Measurements from ENCODE around the gene PCDH9.

Gene PCDH9

DNA sequence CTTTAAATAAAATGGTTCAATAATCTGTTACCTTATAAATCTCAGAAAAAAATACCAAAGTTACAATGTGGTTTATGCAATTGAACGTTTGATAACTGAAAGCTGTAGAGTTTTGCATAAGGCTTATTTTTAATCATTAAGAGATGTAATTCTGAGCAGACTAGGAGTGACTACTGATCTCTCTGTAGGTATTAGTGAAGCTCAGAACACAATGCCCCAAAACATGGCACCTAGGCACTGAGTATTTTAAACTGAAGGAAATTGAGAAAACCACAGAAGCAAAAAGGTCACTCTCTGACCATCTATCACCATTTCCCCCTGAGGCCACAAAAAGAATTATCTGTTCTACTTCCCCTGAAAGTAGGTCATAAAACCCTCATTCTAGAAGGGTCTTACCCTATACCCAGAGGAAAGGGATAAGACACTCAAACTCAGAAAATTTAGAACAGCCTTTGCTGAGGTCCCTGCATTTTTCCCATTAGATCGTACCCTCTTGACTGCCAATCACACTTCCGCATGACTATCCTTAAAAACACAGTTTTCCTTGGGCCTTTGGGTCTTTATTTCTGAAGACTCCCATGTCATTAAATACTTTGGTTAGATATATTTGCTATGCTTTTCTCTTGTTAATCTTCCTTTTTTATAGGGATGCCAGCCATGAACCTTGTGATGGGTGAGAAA lies 158.1 kb downstream of the PCDH9 start:
- no peaks in the 10 kb centered on the region for H3K9me3 ChIP-seq (ENCODE audit: low read depth, low read length)

DNA sequence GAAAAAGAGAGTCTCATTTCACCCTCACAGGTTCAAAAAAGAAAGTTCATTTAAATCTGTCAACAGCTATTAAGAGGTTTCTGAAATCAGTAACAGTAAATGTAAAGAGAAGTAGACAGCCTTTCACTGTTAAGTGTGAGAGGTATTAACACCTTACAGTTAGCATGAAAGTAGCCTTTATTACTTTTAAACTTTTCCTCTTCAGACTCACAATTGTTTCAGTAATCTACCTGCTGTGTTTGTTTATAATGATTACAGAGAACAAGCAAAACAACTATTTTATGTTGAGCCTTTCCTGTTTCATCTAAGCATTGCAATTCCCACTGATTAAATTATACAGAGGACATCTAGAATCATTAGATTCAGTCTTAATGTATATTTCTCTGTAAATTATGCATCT lies 159.8 kb downstream of the PCDH9 start:
- H3K27ac ChIP-seq = no peak overlapping the region
- no peaks in the 10 kb centered on the region for H3K36me3 ChIP-seq (ENCODE audit: insufficient read depth, low read length)
- H3K9ac ChIP-seq (ENCODE audit: insufficient read length) = no peak overlapping the region
- H3K9me3 ChIP-seq (ENCODE audit: low read depth, low read length) = no peaks in the 10 kb centered on the region
- no peak for DNase-seq (ENCODE audit: low read depth, low spot score)
- H3K4me3 ChIP-seq = no peak overlapping the region
- TF ChIP-seq EZH2 (IDR thresholded peaks at IDR 0.05) (no peak), POLR2AphosphoS5 (IDR thresholded peaks at IDR 0.05; ENCODE audit: borderline replicate concordance, low read depth, low read length) (no peak), FOXP2 (optimal IDR thresholded peaks at IDR 0.05; ENCODE audit: control extremely low read depth, extremely low read length, insufficient read depth) (no peak)

More for the DNA sequence above, 158.1 kb downstream of the PCDH9 start:
- Histone ChIP-seq H3K36me3 (ENCODE audit: insufficient read depth, low read length) (no peaks in the 10 kb centered on the region), H3K27ac (no peak overlapping the region), H3K9ac (ENCODE audit: insufficient read length) (no peak overlapping the region), H3K4me3 (no peak overlapping the region)
- TF ChIP-seq EZH2 (IDR thresholded peaks at IDR 0.05) (no peak), POLR2AphosphoS5 (IDR thresholded peaks at IDR 0.05; ENCODE audit: borderline replicate concordance, low read depth, low read length) (no peak), FOXP2 (optimal IDR thresholded peaks at IDR 0.05; ENCODE audit: control extremely low read depth, extremely low read length, insufficient read depth) (no peak)
- no peak for DNase-seq (ENCODE audit: low read depth, low spot score)

- H3K9me3 ChIP-seq (ENCODE audit: low read depth, low read length) = no peaks in the 10 kb centered on the region
- H3K27ac ChIP-seq = no peak overlapping the region
- no peak for DNase-seq (ENCODE audit: low read depth, low spot score)
- H3K36me3 ChIP-seq (ENCODE audit: insufficient read depth, low read length) = no peaks in the 10 kb centered on the region
- H3K4me3 ChIP-seq = no peak overlapping the region
- no peak overlapping the region for H3K9ac ChIP-seq (ENCODE audit: insufficient read length)
- TF ChIP-seq FOXP2 (optimal IDR thresholded peaks at IDR 0.05; ENCODE audit: control extremely low read depth, extremely low read length, insufficient read depth) = no peak
- TF ChIP-seq EZH2 (IDR thresholded peaks at IDR 0.05) = no peak
- TF ChIP-seq POLR2AphosphoS5 (IDR thresholded peaks at IDR 0.05; ENCODE audit: borderline replicate concordance, low read depth, low read length) = no peak
Observed at GRCh38 chr13:67069117-67069767, 160.9 kb downstream of the PCDH9 start.

- H3K36me3 ChIP-seq (ENCODE audit: insufficient read depth, low read length) = no peaks in the 10 kb centered on the region
- no peak overlapping the region for H3K9ac ChIP-seq (ENCODE audit: insufficient read length)
Observed at GRCh38 chr13:67064920-67065319, 165.2 kb downstream of the PCDH9 start.

DNA sequence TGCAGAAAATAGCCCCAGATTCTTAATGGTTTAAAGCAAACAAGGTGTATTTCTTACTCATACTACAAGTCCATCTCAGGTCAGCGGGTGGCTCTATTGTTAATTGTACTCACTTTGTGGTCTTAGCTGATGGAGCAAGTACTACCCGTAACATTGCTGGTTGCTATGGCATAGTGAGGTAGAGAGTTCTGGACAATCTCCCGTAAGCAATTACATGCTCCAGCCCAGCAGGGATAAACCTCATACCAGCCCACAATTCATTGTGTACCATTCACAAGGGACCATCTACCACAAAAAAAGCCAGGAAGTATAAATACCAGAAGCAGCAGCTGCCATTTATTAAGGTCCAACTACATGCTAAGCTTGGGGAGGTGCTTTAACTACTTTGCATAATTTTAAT lies 167.1 kb downstream of the PCDH9 start:
- TF ChIP-seq POLR2AphosphoS5 (IDR thresholded peaks at IDR 0.05; ENCODE audit: borderline replicate concordance, low read depth, low read length) (no peak), FOXP2 (optimal IDR thresholded peaks at IDR 0.05; ENCODE audit: control extremely low read depth, extremely low read length, insufficient read depth) (no peak), EZH2 (IDR thresholded peaks at IDR 0.05) (no peak)
- no peaks in the 10 kb centered on the region for H3K36me3 ChIP-seq (ENCODE audit: insufficient read depth, low read length)
- no peak overlapping the region for H3K4me3 ChIP-seq
- H3K27ac ChIP-seq = no peak overlapping the region
- H3K9me3 ChIP-seq (ENCODE audit: low read depth, low read length) = no peaks in the 10 kb centered on the region
- no peak overlapping the region for H3K9ac ChIP-seq (ENCODE audit: insufficient read length)
- no peak for DNase-seq (ENCODE audit: low read depth, low spot score)

More at GRCh38 chr13:67064920-67065319, 165.2 kb downstream of the PCDH9 start:
- Histone ChIP-seq H3K27ac (no peak overlapping the region), H3K9me3 (ENCODE audit: low read depth, low read length) (no peaks in the 10 kb centered on the region), H3K4me3 (peak overlapping the region; percentile 13; the same call in 1 of the 2 replicates)
- no peak for DNase-seq (ENCODE audit: low read depth, low spot score)
- TF ChIP-seq POLR2AphosphoS5 (IDR thresholded peaks at IDR 0.05; ENCODE audit: borderline replicate concordance, low read depth, low read length) = no peak
- no peak for TF ChIP-seq EZH2 (IDR thresholded peaks at IDR 0.05)

DNA sequence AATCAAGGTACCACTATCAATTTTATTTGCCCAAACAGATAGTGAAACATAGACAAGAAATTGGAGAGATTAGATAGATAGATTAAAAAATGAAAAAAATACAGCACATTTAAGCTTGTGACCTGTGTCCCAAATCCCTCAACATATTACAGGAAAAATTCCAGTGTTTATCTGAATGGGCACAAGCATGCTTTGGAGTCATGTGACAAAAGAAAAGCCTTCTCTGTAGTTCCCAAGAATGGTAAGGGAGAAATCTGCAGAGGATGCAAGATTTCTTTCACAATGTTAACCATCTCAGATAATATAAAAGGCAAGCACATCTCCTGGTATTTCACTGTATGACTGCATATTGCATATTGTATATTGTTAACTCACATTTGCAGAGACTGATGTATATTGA lies 168.0 kb downstream of the PCDH9 start:
- no peaks in the 10 kb centered on the region for H3K9me3 ChIP-seq (ENCODE audit: low read depth, low read length)
- H3K9ac ChIP-seq (ENCODE audit: insufficient read length) = no peak overlapping the region
- no peak overlapping the region for H3K27ac ChIP-seq
- DNase-seq (ENCODE audit: low read depth, low spot score) = no peak
- TF ChIP-seq POLR2AphosphoS5 (IDR thresholded peaks at IDR 0.05; ENCODE audit: borderline replicate concordance, low read depth, low read length) = no peak
- no peak for TF ChIP-seq FOXP2 (optimal IDR thresholded peaks at IDR 0.05; ENCODE audit: control extremely low read depth, extremely low read length, insufficient read depth)
- no peak for TF ChIP-seq EZH2 (IDR thresholded peaks at IDR 0.05)
- H3K4me3 ChIP-seq = no peak overlapping the region
- H3K36me3 ChIP-seq (ENCODE audit: insufficient read depth, low read length) = no peaks in the 10 kb centered on the region

DNA sequence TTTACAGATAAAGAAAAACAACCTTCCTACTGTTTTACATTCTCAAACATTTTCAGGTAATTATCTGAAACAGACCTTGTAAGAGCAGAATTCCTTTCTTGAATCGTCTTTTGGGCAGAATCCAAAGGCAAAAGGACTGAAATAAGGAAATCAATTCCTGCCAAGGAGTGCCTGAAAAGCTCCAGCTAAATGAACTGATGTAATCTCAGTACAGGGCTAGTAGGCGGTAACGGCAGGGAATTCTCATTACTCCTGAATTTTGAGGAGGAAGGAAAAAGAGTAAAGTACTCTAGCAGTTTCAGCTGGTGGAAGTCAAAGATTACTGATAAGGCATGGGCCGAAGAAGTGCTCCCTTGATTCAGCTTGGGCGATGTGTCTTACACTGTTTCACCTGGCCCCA lies 168.4 kb downstream of the PCDH9 start:
- TF ChIP-seq POLR2AphosphoS5 (IDR thresholded peaks at IDR 0.05; ENCODE audit: borderline replicate concordance, low read depth, low read length) (no peak), FOXP2 (optimal IDR thresholded peaks at IDR 0.05; ENCODE audit: control extremely low read depth, extremely low read length, insufficient read depth) (no peak)
- H3K9ac ChIP-seq (ENCODE audit: insufficient read length) = no peak overlapping the region
- no peaks in the 10 kb centered on the region for H3K36me3 ChIP-seq (ENCODE audit: insufficient read depth, low read length)
- no peaks in the 10 kb centered on the region for H3K9me3 ChIP-seq (ENCODE audit: low read depth, low read length)
- H3K27ac ChIP-seq = no peak overlapping the region
- DNase-seq (ENCODE audit: low read depth, low spot score) = no peak
- no peak overlapping the region for H3K4me3 ChIP-seq

DNA sequence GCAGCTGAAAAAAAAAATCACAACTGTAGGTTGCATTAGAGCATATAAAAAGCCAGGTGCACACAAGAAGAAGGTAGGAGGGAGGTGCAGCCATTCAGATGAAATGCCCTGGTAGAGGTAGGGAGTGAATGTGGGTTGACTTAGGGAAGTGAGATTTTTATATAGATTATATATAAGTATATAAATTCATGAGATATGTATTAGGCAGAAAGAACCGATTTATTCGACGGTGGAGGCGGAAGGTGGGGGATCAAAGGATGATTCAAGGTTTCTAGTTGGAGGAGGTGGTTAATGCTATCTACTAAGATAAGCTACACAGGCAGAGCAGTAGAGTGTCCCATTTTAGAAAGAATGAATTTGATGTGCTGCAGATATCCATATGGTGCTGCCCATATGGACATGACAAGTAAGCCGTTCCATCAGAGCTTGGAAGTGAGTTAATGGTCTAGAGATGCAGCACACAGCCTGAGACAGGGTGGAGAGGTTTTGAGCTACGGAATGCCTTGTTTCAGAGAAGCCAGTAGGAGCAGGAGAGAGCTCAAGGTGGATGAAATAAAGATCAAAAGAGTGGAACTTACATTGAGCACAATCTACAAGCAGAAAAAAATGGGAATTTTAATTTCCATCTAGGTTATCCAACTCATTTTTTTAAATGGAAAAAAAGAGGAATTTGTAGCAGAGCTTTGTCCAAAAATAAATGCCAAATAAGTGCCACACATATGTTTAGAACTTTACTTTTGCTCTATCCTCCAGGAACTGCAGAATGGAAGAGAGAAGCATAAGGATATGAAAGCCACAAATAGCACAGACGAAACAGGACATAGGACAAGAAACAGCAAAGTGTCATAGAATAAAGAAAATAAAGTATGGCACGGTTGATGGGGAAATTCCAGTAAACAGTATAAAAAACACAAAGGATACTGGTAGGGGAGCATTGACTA lies 177.3 kb downstream of the PCDH9 start:
- no peak for DNase-seq (ENCODE audit: low read depth, low spot score)
- no peak overlapping the region for H3K4me3 ChIP-seq
- no peaks in the 10 kb centered on the region for H3K36me3 ChIP-seq (ENCODE audit: insufficient read depth, low read length)
- no peak overlapping the region for H3K9ac ChIP-seq (ENCODE audit: insufficient read length)
- no peaks in the 10 kb centered on the region for H3K9me3 ChIP-seq (ENCODE audit: low read depth, low read length)
- TF ChIP-seq EZH2 (IDR thresholded peaks at IDR 0.05) (no peak), POLR2AphosphoS5 (IDR thresholded peaks at IDR 0.05; ENCODE audit: borderline replicate concordance, low read depth, low read length) (no peak), FOXP2 (optimal IDR thresholded peaks at IDR 0.05; ENCODE audit: control extremely low read depth, extremely low read length, insufficient read depth) (no peak)
- no peak overlapping the region for H3K27ac ChIP-seq
